Bronchial epithelial cell (primary cell): Measurements from ENCODE around the gene KIF22. TPM values are rescaled to one million over a fixed set of nuclear protein-coding genes. Genes with fewer than 3 reads are reported as not detected.

ENCODE experiments used
- DNase-seq: peaks from one replicate; pipeline ENCODE4 v3.0.0-alpha.2; 2010; ENCODE audit warnings: low read depth
- FAIRE-seq: peaks from 2 replicates; lab custom pipeline; 2011; peaks lifted over from hg19 to GRCh38; lab: Jason Lieb, UNC
- H3K27me3 ChIP-seq: 2 replicates; pipeline ENCODE4 v1.5.1; 2011; ENCODE audit warnings: low read length; ENCODE audit not compliant: control insufficient read depth, insufficient read depth
- H3K36me3 ChIP-seq: 2 replicates; pipeline ENCODE4 v1.5.1; 2011; ENCODE audit warnings: low read length; ENCODE audit not compliant: control insufficient read depth, insufficient read depth
- H3K4me3 ChIP-seq: 2 replicates; pipeline ENCODE4 v1.5.1; 2011; ENCODE audit warnings: mild to moderate bottlenecking, low read depth, low read length, control low read depth
- CTCF ChIP-seq: IDR thresholded peaks from 2 replicates; pipeline ENCODE4 v1.5.1; 2011; ENCODE audit warnings: mild to moderate bottlenecking, moderate library complexity, low read length, control low read depth, inconsistent platforms; ENCODE audit not compliant: insufficient read depth, severe bottlenecking
- total RNA-seq: library from RNA; depleted of rRNA; stranded (reverse); fragments of >200 nt; gene quantifications from 2 replicates; pipeline ENCODE4 v1.2.1, GENCODE V29; 2014

KIF22 gene
- 11.3 and 12.0 TPM in 2 replicates for total RNA-seq

- no peak for FAIRE-seq
- H3K27me3 ChIP-seq, result no peaks in the 10 kb centered on the region
- peak; percentile 95 for DNase-seq
- peak within 1 kb of the TSS; percentile 98 for H3K4me3 ChIP-seq
- TF ChIP-seq CTCF, result peak; percentile 91
- H3K36me3 ChIP-seq, result no peaks in the 10 kb centered on the region
Measured at GRCh38 chr16:29790183-29790948, at the start of gene KIF22. TSS of gene KIF22 (plus strand) at chr16:29790751. CDS start at chr16:29790760, 9 bp downstream.

- FAIRE-seq (no peak), DNase-seq (no peak)
- Histone ChIP-seq H3K27me3 (no peaks in the 10 kb centered on the region), H3K4me3 (no peak overlapping the region), H3K36me3 (no peaks in the 10 kb centered on the region)
- TF ChIP-seq CTCF, result no peak
Measured at GRCh38 chr16:29742683-29743275, 47.8 kb upstream of the KIF22 start.

GRCh38 chr16:29743475-29743826 lies 47.1 kb upstream of the KIF22 start:
- Histone ChIP-seq H3K27me3 (no peaks in the 10 kb centered on the region), H3K4me3 (no peak overlapping the region), H3K36me3 (no peaks in the 10 kb centered on the region)
- FAIRE-seq, result no peak
- DNase-seq, result no peak
- TF ChIP-seq CTCF, result no peak

- DNase-seq (no peak), FAIRE-seq (no peak)
- Histone ChIP-seq H3K4me3 (no peak overlapping the region), H3K27me3 (no peaks in the 10 kb centered on the region), H3K36me3 (no peaks in the 10 kb centered on the region)
- no peak for TF ChIP-seq CTCF
Measured at GRCh38 chr16:29743827-29744531, 46.6 kb upstream of the KIF22 start.

- FAIRE-seq, result no peak
Measured at GRCh38 chr16:29744541-29745101, 45.9 kb upstream of the KIF22 start.

More at GRCh38 chr16:29744541-29745101, 45.9 kb upstream of the KIF22 start:
- Histone ChIP-seq H3K4me3 (no peak overlapping the region), H3K27me3 (no peaks in the 10 kb centered on the region), H3K36me3 (no peaks in the 10 kb centered on the region)
- DNase-seq, result no peak
- no peak for TF ChIP-seq CTCF
